SK-N-SH (cell line): ENCODE measurements around the gene IFNAR1. TPM values are rescaled to one million over a fixed set of nuclear protein-coding genes. Genes with fewer than 3 reads are reported as not detected.
A peak's percentile ranks its signal among the peaks of the same experiment; 100 is the strongest.

Source experiments
- CTCF ChIA-PET: fragments of 300-600, 350-600 bp; formaldehyde crosslinking; extraction: SDS; loops from one replicate; lab custom pipeline; 2021; lab: Yijun Ruan, JAX
- POLR2A ChIA-PET: fragments of 350-600 bp; sonication (Branson Sonifier 250); formaldehyde crosslinking; extraction: SDS; loops from one replicate; lab custom pipeline; 2020; ENCODE audit warnings: antibody characterized with exemption, inconsistent platforms; lab: Yijun Ruan, JAX
- DNase-seq: peaks from one replicate; pipeline ENCODE4 v3.0.0; 2012
- H2AFZ ChIP-seq: fragments of 200-600 bp; sonication (generic); 2 replicates; pipeline ENCODE4 v1.8.1; 2016; ENCODE audit warnings: antibody characterized with exemption, mild to moderate bottlenecking, low read depth
- H3F3A ChIP-seq: fragments of 200-600 bp; sonication (generic); replicated peaks from 2 replicates; pipeline ENCODE3; 2016; ENCODE audit warnings: antibody characterized with exemption, mild to moderate bottlenecking; ENCODE audit not compliant: insufficient read depth
- H3K27ac ChIP-seq, 2 experiments: fragments of 200-500 bp in 1 of 2; fragments of 200-600 bp in 1 of 2; sonication (Bioruptor generic) in 1 of 2; sonication (generic), shearing (Covaris generic) in 1 of 2; 2 replicates each; pipeline versions ENCODE4 v1.5.1 to v1.6.1; 2014 to 2016; ENCODE audit warnings: low read depth in 2 of 2, inconsistent platforms in 1 of 2, low read length in 1 of 2, mild to moderate bottlenecking in 1 of 2, mixed read lengths in 1 of 2
- H3K27me3 ChIP-seq: fragments of 200-600 bp; sonication (generic), shearing (Covaris generic); 2 replicates; pipeline ENCODE4 v1.6.1; 2016; ENCODE audit warnings: mixed run types; ENCODE audit not compliant: insufficient read depth
- H3K36me3 ChIP-seq, 2 experiments: fragments of 200-500 bp in 1 of 2; fragments of 200-600 bp in 1 of 2; sonication (Bioruptor generic) in 1 of 2; sonication (generic) in 1 of 2; replicated peaks in 1 of 2; 2 replicates each; pipeline versions ENCODE3 to v1.5.1; 2014 to 2016; ENCODE audit warnings: low read length in 1 of 2, mild to moderate bottlenecking in 1 of 2; ENCODE audit not compliant: insufficient read depth in 2 of 2, control insufficient read depth in 1 of 2
- H3K4me1 ChIP-seq, 2 experiments: fragments of 200-500 bp in 1 of 2; fragments of 200-600 bp in 1 of 2; sonication (Bioruptor generic) in 1 of 2; sonication (generic), shearing (Covaris generic) in 1 of 2; 2 replicates each; pipeline versions ENCODE4 v1.5.1 to v1.6.1; 2014 to 2016; ENCODE audit warnings: low read depth in 1 of 2, low read length in 1 of 2, mixed run types in 1 of 2; ENCODE audit not compliant: insufficient read depth in 2 of 2, control insufficient read depth in 1 of 2
- H3K4me2 ChIP-seq: fragments of 200-600 bp; sonication (generic), shearing (Covaris generic); 2 replicates; pipeline ENCODE4 v1.6.1; 2017; ENCODE audit warnings: mixed run types
- H3K4me3 ChIP-seq, 2 experiments: fragments of 200-500 bp in 1 of 2; fragments of 200-600 bp in 1 of 2; sonication (Bioruptor generic) in 1 of 2; sonication (generic), shearing (Covaris generic) in 1 of 2; 2 replicates each; pipeline versions ENCODE4 v1.5.1 to v1.8.1; 2014 to 2016; ENCODE audit warnings: low read depth in 2 of 2, inconsistent platforms in 1 of 2, low read length in 1 of 2, mild to moderate bottlenecking in 1 of 2, mixed read lengths in 1 of 2, moderate library complexity in 1 of 2
- H3K79me2 ChIP-seq: fragments of 200-600 bp; sonication (generic); 2 replicates; pipeline ENCODE4 v1.8.1; 2017; ENCODE audit warnings: mild to moderate bottlenecking; ENCODE audit not compliant: insufficient read depth
- H3K9ac ChIP-seq: fragments of 200-600 bp; sonication (generic); 2 replicates; pipeline ENCODE4 v1.6.1; 2017; ENCODE audit warnings: mixed run types
- H3K9me2 ChIP-seq: fragments of 200-600 bp; sonication (generic); 2 replicates; pipeline ENCODE4 v1.6.1; 2017; ENCODE audit warnings: mixed run types
- H3K9me3 ChIP-seq: fragments of 200-600 bp; sonication (generic); 2 replicates; pipeline ENCODE4 v1.6.1; 2017; ENCODE audit warnings: mixed run types, mild to moderate bottlenecking, moderate library complexity
- H4K20me1 ChIP-seq: fragments of 200-600 bp; sonication (generic); 2 replicates; pipeline ENCODE4 v1.6.1; 2017; ENCODE audit warnings: mild to moderate bottlenecking, mixed run types; ENCODE audit not compliant: insufficient read depth
- CHD2 ChIP-seq: fragments of 150-350 bp; IDR thresholded peaks from 2 replicates; pipeline ENCODE4 v1.6.1; 2018; ENCODE audit warnings: low read length; ENCODE audit not compliant: partially characterized antibody
- EZH2phosphoT487 ChIP-seq: fragments of 200-600 bp; sonication (generic); IDR thresholded peaks from 2 replicates; pipeline ENCODE4 v1.6.1; 2017; ENCODE audit warnings: low read depth, mixed run types, mild to moderate bottlenecking, antibody characterized with exemption, moderate library complexity, borderline replicate concordance
- FOSL2 ChIP-seq: IDR thresholded peaks from 2 replicates; pipeline ENCODE4 v1.4.0; 2012; ENCODE audit warnings: low read depth, mild to moderate bottlenecking, moderate library complexity, borderline replicate concordance
- FOXJ3 ChIP-seq: sonication (generic); formaldehyde crosslinking; IDR thresholded peaks from 2 replicates; pipeline ENCODE4 v1.5.1; 2020; ENCODE audit warnings: mild to moderate bottlenecking, missing genetic modification reagents
- FOXM1 ChIP-seq: IDR thresholded peaks from 2 replicates; pipeline ENCODE4 v1.4.0; 2012; ENCODE audit warnings: low read depth, mild to moderate bottlenecking
- MEF2A ChIP-seq: IDR thresholded peaks from 2 replicates; pipeline ENCODE4 v1.4.0; 2012; ENCODE audit warnings: low read depth, borderline replicate concordance
- NFIC ChIP-seq: IDR thresholded peaks from 2 replicates; pipeline ENCODE4 v1.4.0; 2012; ENCODE audit warnings: borderline replicate concordance
- PBX3 ChIP-seq: IDR thresholded peaks from 2 replicates; pipeline ENCODE4; 2012
- POLR2AphosphoS5 ChIP-seq: IDR thresholded peaks from 2 replicates; pipeline ENCODE4 v1.6.1; 2012; ENCODE audit warnings: low read depth, low read length
- RAD21 ChIP-seq: IDR thresholded peaks from 2 replicates; pipeline ENCODE4 v1.6.1; 2012; ENCODE audit warnings: mild to moderate bottlenecking, low read length
- SIN3A ChIP-seq: IDR thresholded peaks from 2 replicates; pipeline ENCODE4 v1.6.1; 2012; ENCODE audit warnings: low read depth, mild to moderate bottlenecking, low read length, moderate library complexity, borderline replicate concordance
- USF2 ChIP-seq: fragments of 150-350 bp; IDR thresholded peaks from 2 replicates; pipeline ENCODE4 v1.6.1; 2017; ENCODE audit warnings: antibody characterized with exemption, low read length, low read depth, borderline replicate concordance
- ZBTB33 ChIP-seq: IDR thresholded peaks from 2 replicates; pipeline ENCODE4 v1.4.0; 2012; ENCODE audit warnings: low read depth, borderline replicate concordance
- WGBS: methylation state at CpG from one replicate; pipeline ENCODE4 v1.1.6; 2017; ENCODE audit warnings: low lambda C conversion rate; 5-methylcytosine and 5-hydroxymethylcytosine counted together
- polyA plus RNA-seq, 3 experiments: library from polyadenylated mRNA; depleted of rRNA; stranded (reverse); fragments of >200 nt; gene quantifications; 2 replicates each; pipeline ENCODE4 v1.2.3, GENCODE V29; 2012

IFNAR1 gene
- polyA plus RNA-seq, 1 of the 3 experiments (the other 2 are of a cell fraction) = 12.2 TPM

GRCh38 chr21:33301632-33302002 is 23.2 kb upstream of the IFNAR1 start:
- Histone ChIP-seq H3K4me3 (no peak overlapping the region), H3K9me3 (no peaks in the 10 kb centered on the region), H3F3A (no peaks in the 10 kb centered on the region), H3K4me2 (no peak overlapping the region), H3K27ac (peak overlapping the region in 1 of 2 experiments; percentile 62; a peak in 1 of 4 replicates), H3K79me2 (no peaks in the 10 kb centered on the region), H2AFZ (no peak overlapping the region), H3K9me2 (no peaks in the 10 kb centered on the region), H4K20me1 (no peaks in the 10 kb centered on the region), H3K27me3 (no peaks in the 10 kb centered on the region), H3K9ac (no peak overlapping the region), H3K4me1 (peaks cover 0 to 23% of the 10 kb centered on the region in 2 experiments; a peak in 2 of 4 replicates), H3K36me3 (peaks cover 0 to under 1% of the 10 kb centered on the region in 2 experiments)
- TF ChIP-seq FOSL2 = no peak
- no peak for TF ChIP-seq POLR2AphosphoS5
- no peak for TF ChIP-seq NFIC
- no peak for TF ChIP-seq FOXJ3 (CRISPR knock-in tag)
- TF ChIP-seq ZBTB33 = no peak
- no peak for TF ChIP-seq PBX3
- WGBS = 80% methylated on average over 1 of the region's 2 CpGs
- DNase-seq = no peak
- ChIA-PET CTCF (interaction anchor here (1.0 to 1.2 kb wide), 2 partner anchors 59 to 105 kb away, joined by 3 to 5 read pairs; no protein-coding TSS in a partner anchor), POLR2A (no interaction called here)

GRCh38 chr21:33302055-33302454 is 22.7 kb upstream of the IFNAR1 start:
- no peaks in the 10 kb centered on the region for H3K27me3 ChIP-seq
- H3K4me1 ChIP-seq = peaks cover 0 to 23% of the 10 kb centered on the region in 2 experiments; a peak in 2 of 4 replicates
- H3F3A ChIP-seq = no peaks in the 10 kb centered on the region
- no peak overlapping the region for H3K9ac ChIP-seq
- POLR2A ChIA-PET = no interaction called here
- TF ChIP-seq RAD21 (no peak), SIN3A (no peak), MEF2A (no peak), CHD2 (no peak), FOXM1 (no peak), EZH2phosphoT487 (no peak), USF2 (no peak)
- H3K4me3 ChIP-seq = no peak overlapping the region
- H3K79me2 ChIP-seq = no peaks in the 10 kb centered on the region
- DNase-seq = no peak
- H2AFZ ChIP-seq = no peak overlapping the region
- no peaks in the 10 kb centered on the region for H3K9me2 ChIP-seq
- no peaks in the 10 kb centered on the region for H4K20me1 ChIP-seq
- H3K36me3 ChIP-seq = no peaks in the 10 kb centered on the region
- CTCF ChIA-PET = interaction anchor here (0.6 to 1.2 kb wide), 2 partner anchors 24 to 105 kb away, joined by 3 to 5 read pairs; no protein-coding TSS in a partner anchor
- WGBS = 86% methylated on average over 6 of the region's 7 CpGs
- peak overlapping the region in 1 of 2 experiments; percentile 62; a peak in 1 of 4 replicates for H3K27ac ChIP-seq
- H3K9me3 ChIP-seq = no peaks in the 10 kb centered on the region
- no peak overlapping the region for H3K4me2 ChIP-seq
